ES-I3 (cell line): ENCODE results near the gene ATXN2.
"Not testable (repeated sequence)": the region's sequence is repeated elsewhere in the genome, so short reads cannot be mapped to it uniquely, and the experiment has no call there.

Source experiments
- H3K36me3 ChIP-seq: 2 replicates; pipeline ENCODE4 v1.6.1; 2013; ENCODE audit warnings: mild to moderate bottlenecking, low read length, control low read depth, moderate library complexity; ENCODE audit not compliant: insufficient read depth
- H3K4me1 ChIP-seq: 2 replicates; pipeline ENCODE4 v1.6.1; 2013; ENCODE audit warnings: mild to moderate bottlenecking, control low read depth, low read length; ENCODE audit not compliant: insufficient read depth
- H3K9ac ChIP-seq: 2 replicates; pipeline ENCODE4 v1.6.1; 2013; ENCODE audit warnings: low read depth, mild to moderate bottlenecking, low read length, moderate library complexity
- H3K9me3 ChIP-seq: 2 replicates; pipeline ENCODE4 v1.6.1; 2013; ENCODE audit warnings: mild to moderate bottlenecking, low read length, moderate library complexity; ENCODE audit not compliant: control insufficient read depth, insufficient read depth

ATXN2 gene

DNA sequence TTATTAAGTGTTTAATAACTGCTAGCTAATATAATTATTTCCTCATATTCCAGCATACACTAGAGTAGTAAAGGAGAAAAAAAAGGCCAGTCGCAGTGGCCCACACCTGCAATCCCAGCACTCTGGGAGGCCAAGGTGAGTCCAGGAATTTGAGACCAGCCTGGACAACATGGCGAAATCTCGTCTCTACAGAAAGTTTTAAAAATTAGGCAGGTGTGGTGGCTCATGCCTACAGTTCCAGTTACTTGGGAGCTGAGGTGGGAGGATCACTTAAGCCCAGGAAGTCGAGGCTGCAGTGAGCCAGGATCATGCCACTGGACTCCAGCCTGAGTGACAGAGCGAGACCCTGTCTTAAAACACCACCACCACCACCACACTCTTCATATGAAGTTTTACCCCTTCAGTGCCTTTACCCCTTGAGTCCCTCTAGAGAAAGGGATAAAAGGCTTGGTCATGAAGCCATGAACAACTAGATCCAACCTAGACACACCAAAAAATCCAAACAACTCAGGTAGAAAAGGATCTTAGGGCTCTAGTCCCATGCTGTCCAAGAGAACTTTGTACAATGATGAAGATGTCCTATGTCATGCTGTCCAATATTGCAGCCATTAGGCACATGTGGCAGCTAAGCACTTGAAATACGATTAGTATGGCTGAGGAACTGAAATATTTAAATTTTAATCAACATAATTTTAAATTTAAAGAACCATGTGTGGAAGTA is 29.6 kb downstream of the ATXN2 start:
- Histone ChIP-seq H3K9ac (no peak overlapping the region), H3K4me1 (peaks cover 11% of the 10 kb centered on the region), H3K36me3 (no peaks in the 10 kb centered on the region), H3K9me3 (no peaks in the 10 kb centered on the region)

GRCh38 chr12:111560844-111561243 is 38.3 kb downstream of the ATXN2 start:
- H3K4me1 ChIP-seq, H3K9me3 ChIP-seq, H3K9ac ChIP-seq, H3K36me3 ChIP-seq: not testable (repeated sequence)

GRCh38 chr12:111558107-111558376 is 41.1 kb downstream of the ATXN2 start:
- H3K9me3 ChIP-seq, result no peaks in the 10 kb centered on the region; the same call in none of the 2 replicates
- H3K4me1 ChIP-seq, result no peaks in the 10 kb centered on the region
- H3K9ac ChIP-seq, result no peak overlapping the region
- no peaks in the 10 kb centered on the region for H3K36me3 ChIP-seq

GRCh38 chr12:111557271-111558106 is 41.6 kb downstream of the ATXN2 start:
- no peak overlapping the region for H3K9ac ChIP-seq
- no peaks in the 10 kb centered on the region for H3K36me3 ChIP-seq
- H3K4me1 ChIP-seq, result no peaks in the 10 kb centered on the region
- no peaks in the 10 kb centered on the region; the same call in none of the 2 replicates for H3K9me3 ChIP-seq

DNA sequence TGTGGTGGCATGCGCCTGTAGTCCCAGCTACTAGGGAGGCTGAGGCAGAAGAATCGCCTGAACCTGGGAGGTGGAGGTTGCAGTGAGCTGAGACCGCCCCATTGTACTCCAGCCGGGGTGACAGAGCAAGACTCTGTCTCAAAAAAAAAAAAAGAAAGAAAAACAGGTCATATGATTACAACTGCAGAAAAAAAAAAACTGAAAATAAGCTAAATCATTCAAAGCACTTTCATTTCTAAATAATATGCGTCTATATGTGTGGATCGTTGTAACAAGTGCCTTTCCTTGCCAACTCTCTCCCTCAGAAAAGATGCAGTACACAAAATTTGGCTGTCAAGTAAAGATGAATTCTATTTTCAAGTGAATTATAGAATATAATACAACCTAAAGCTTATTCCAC is 42.4 kb downstream of the ATXN2 start:
- H3K36me3 ChIP-seq, result no peaks in the 10 kb centered on the region
- no peaks in the 10 kb centered on the region for H3K4me1 ChIP-seq
- no peak overlapping the region for H3K9ac ChIP-seq
- no peaks in the 10 kb centered on the region; the same call in none of the 2 replicates for H3K9me3 ChIP-seq

DNA sequence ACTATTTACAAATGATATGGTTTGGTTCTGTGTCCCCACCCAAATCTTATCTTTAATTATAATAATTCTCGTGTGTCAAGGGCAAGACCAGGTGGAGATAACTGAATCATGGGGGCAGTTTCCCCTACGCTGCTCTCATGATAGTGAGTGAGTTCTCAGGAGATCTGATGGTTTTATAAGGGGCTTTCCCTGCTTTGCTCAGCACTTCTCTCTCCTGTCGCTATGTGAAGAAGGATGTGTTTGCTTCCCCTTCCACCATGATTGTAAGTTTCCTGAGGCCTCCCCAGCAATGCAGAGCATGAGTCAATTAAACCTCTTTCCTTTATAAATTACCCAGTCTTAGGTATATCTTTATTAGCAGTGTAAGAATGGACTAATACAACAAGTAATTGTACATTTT is 43.8 kb downstream of the ATXN2 start:
- H3K9me3 ChIP-seq, H3K36me3 ChIP-seq, H3K9ac ChIP-seq: not testable (repeated sequence)

DNA sequence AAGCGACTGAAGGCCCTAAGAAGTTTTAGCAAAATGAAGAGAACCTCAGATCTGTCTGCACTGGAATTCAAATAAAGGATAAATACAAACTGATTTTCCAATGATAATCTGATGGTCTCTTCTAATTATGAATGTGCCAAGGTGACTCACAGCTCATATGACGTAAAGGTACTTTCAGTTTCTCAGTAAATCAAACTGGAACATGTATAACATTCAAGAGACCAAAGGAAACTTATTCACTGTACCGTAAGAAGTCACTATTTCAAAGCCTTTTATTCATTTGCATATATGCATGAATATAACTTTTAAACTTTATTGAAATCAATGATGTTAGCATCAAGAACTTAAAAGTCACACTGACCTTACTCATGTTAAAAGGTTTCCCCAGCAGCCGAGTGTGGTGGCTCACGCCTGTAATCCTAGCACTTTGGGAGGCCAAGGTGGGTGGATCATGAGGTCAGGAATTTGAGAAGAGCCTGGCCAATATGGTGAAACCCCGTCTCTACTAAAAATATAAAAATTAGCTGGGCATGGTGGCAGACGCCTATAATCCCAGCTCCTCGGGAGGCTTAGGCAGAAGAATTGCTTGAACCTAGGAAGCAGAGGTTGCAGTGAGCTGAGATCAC is 52.2 kb downstream of the ATXN2 start:
- H3K36me3 ChIP-seq, result peaks cover 6% of the 10 kb centered on the region
- H3K9me3 ChIP-seq, result no peaks in the 10 kb centered on the region
- no peaks in the 10 kb centered on the region for H3K4me1 ChIP-seq
- H3K9ac ChIP-seq, result no peak overlapping the region

More for the DNA sequence above, 43.8 kb downstream of the ATXN2 start:
- H3K4me1 ChIP-seq, result not testable (repeated sequence)

DNA sequence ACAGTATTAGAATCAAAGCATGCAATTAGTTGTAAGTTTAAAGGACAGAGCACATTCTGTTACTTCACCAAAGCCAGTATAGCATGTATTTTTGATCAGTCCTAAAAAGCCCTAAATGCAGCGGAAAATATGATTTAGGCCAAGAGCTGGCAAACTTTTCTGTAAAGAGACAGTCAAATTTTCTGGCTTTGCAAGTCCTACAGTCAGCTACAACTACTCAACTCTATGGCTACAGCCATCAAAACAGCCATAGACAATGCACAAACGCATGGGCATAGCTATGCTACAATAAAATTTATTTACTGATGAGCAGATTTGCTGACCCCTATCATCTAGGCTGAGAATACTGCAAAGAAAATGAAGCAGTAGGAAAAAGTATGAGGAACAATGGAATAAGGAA is 52.9 kb downstream of the ATXN2 start:
- no peak overlapping the region for H3K9ac ChIP-seq
- peaks cover 6% of the 10 kb centered on the region for H3K36me3 ChIP-seq
- no peaks in the 10 kb centered on the region for H3K4me1 ChIP-seq
- no peaks in the 10 kb centered on the region for H3K9me3 ChIP-seq

DNA sequence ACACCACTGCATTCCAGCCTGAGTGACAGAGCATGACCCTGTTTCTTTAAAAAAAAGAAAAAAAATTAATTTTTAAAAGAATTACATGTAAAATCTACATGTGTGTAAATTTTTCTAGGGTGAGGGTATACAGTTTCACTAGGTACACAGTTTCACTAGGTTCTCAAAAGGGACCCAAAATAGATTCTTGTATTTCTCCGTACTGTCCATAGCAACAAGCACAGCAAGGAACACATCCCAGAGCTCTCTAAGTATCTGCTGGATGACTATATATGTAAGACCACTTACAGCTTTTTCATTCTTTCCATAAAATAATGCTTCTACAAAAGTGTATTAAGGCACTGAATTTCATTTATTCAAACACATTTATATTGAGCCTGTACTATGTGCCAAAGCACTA is 55.1 kb downstream of the ATXN2 start:
- no peak overlapping the region for H3K9ac ChIP-seq
- H3K36me3 ChIP-seq, result peaks cover 6% of the 10 kb centered on the region
- H3K9me3 ChIP-seq, result no peaks in the 10 kb centered on the region
- no peaks in the 10 kb centered on the region for H3K4me1 ChIP-seq

- H3K9me3 ChIP-seq, result no peaks in the 10 kb centered on the region
- no peak overlapping the region for H3K9ac ChIP-seq
- no peaks in the 10 kb centered on the region for H3K4me1 ChIP-seq
- H3K36me3 ChIP-seq, result peaks cover 6% of the 10 kb centered on the region; the same call in 1 of the 2 replicates
These were observed 66.4 kb downstream of the ATXN2 start for GRCh38 chr12:111532751-111533150.

DNA sequence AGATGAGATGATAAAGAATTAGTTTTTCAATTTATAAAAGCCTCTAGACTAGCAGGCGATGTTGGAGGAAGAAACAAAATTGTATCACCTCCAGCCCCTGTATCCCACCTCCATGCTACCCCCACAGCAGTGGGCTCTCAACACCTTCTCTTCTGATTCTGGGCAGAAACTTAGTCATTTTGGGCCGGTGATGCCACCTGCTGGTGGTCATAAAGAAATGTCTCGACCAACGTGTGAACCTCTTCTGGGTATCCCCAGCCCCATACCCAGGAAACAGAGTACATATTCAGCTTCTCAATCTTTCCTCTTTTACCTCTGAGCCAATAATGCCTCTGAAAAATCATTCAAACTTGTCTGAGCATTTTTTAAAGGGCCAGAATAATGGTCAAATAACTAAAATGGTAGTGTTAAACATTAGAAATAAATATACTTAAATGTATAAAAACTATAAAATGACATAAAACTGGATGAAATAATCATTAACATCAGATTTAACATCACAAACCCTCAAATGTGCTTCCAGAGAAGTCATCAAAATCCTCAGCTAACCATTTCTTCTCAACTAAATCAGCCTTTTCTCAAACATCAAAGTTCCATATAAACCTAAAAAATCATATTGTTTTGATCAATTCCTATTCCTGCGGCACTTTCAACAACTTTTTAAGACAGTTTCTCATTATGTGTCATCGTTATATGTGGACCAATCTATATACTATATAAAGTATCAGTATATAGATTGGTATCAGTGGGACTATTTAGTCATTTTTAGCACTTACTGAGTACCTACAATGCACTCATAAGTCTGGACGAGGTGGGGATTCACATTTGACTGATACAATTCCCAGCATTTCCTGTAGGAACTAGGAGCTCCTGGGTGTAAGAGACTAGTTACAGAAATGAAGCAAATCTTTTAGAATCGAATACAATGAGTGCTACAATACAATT is 69.4 kb downstream of the ATXN2 start:
- Histone ChIP-seq H3K9ac (no peak overlapping the region), H3K36me3 (peaks cover 3% of the 10 kb centered on the region; the same call in 1 of the 2 replicates), H3K4me1 (no peaks in the 10 kb centered on the region), H3K9me3 (no peaks in the 10 kb centered on the region)

GRCh38 chr12:111523587-111524167 is 75.4 kb downstream of the ATXN2 start:
- peaks cover 10% of the 10 kb centered on the region for H3K36me3 ChIP-seq
- H3K4me1 ChIP-seq, result no peaks in the 10 kb centered on the region
- H3K9me3 ChIP-seq, result no peaks in the 10 kb centered on the region
- no peak overlapping the region for H3K9ac ChIP-seq

- Histone ChIP-seq H3K4me1 (no peaks in the 10 kb centered on the region), H3K9ac (no peak overlapping the region), H3K9me3 (no peaks in the 10 kb centered on the region), H3K36me3 (peaks cover 17% of the 10 kb centered on the region)
These were observed 77.3 kb downstream of the ATXN2 start for GRCh38 chr12:111521801-111522200.

GRCh38 chr12:111519937-111520336 is 79.2 kb downstream of the ATXN2 start:
- H3K9me3 ChIP-seq, result no peaks in the 10 kb centered on the region
- H3K4me1 ChIP-seq, result no peaks in the 10 kb centered on the region
- H3K9ac ChIP-seq, result no peak overlapping the region
- peaks cover 16% of the 10 kb centered on the region for H3K36me3 ChIP-seq
